Ectodermal cell (in vitro differentiated cells): ENCODE data around the gene NT5DC1.
"Not testable (repeated sequence)": the region's sequence is repeated elsewhere in the genome, so short reads cannot be mapped to it uniquely, and the experiment has no call there.

Experiments used
- H3K27ac ChIP-seq: 2 replicates; pipeline ENCODE4 v1.7.0; 2013; ENCODE audit warnings: mild to moderate bottlenecking, low read depth, low read length; ENCODE audit not compliant: insufficient read depth, poor library complexity, severe bottlenecking
- H3K27me3 ChIP-seq: 2 replicates; pipeline ENCODE4 v1.7.0; 2013; ENCODE audit warnings: mild to moderate bottlenecking, low read length; ENCODE audit not compliant: insufficient read depth, control insufficient read depth, poor library complexity, severe bottlenecking
- H3K36me3 ChIP-seq: one replicate; pipeline ENCODE4 v1.7.0; 2013; ENCODE audit warnings: low read length; ENCODE audit not compliant: control insufficient read depth, insufficient read depth
- H3K4me1 ChIP-seq: one replicate; pipeline ENCODE4 v1.7.0; 2013; ENCODE audit warnings: low read length; ENCODE audit not compliant: control insufficient read depth, insufficient read depth
- H3K4me3 ChIP-seq: 2 replicates; pipeline ENCODE4 v1.7.0; 2013; ENCODE audit warnings: low read depth, low read length, control low read depth; ENCODE audit not compliant: insufficient read depth
- H3K9me3 ChIP-seq: 2 replicates; pipeline ENCODE4 v1.7.0; 2013; ENCODE audit warnings: mild to moderate bottlenecking, low read length, moderate library complexity; ENCODE audit not compliant: control insufficient read depth
- WGBS, 2 experiments: methylation state at CpG; one replicate each; pipeline ENCODE4 v1.1.7; 2013; ENCODE audit warnings: missing lambda C conversion rate in 2 of 2; 5-methylcytosine and 5-hydroxymethylcytosine counted together

NT5DC1 gene

DNA sequence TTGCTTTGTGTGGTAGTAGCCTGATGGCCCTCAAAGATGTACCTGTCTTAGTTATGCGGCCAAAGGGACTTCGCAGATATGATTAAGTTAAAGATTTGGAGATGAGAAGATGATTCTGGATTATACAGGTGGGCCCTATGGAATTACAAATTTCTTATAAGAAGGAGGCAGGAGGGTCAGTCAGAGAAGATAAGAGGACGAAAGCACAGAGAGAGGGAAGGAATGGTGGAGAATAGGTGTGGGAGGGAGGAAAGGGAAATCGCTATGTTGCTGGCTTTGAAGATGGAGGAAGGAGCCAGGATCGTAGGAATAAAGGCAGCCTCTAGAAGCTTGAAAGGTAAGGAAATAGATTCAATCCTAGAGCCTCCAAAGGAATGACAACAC is 180.3 kb downstream of the NT5DC1 start:
- 88 to 94% methylated on average over 5 of the region's 5 CpGs for WGBS, 2 experiments
- peaks cover 8% of the 10 kb centered on the region for H3K4me1 ChIP-seq

DNA sequence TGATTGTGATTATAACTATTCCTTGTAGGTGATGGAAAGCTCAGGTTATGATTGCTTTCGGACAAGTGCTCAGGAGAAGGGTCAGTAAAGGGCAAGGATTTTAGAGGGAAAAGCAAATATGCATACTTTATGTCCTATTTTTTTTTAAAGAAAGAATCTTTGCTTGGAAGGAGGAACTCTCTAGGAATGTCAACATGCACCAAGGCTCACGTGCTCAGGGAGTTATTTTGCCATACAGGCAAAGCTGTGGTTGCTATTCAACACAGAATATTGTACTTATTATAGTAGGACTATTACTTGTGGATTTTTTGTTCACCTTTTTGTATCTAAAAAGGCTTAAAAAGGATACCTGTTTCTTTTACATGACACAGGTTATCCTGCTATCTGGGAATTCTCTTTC is 182.0 kb downstream of the NT5DC1 start:
- no peak overlapping the region for H3K4me3 ChIP-seq
- peaks cover 5% of the 10 kb centered on the region for H3K4me1 ChIP-seq
- H3K36me3 ChIP-seq = no peaks in the 10 kb centered on the region
- no peaks in the 10 kb centered on the region for H3K27me3 ChIP-seq
- no peak overlapping the region for H3K27ac ChIP-seq
- WGBS, 2 experiments = 83 to 88% methylated on average over 2 of the region's 2 CpGs
- H3K9me3 ChIP-seq = no peaks in the 10 kb centered on the region

More for the DNA sequence above, 180.3 kb downstream of the NT5DC1 start:
- no peaks in the 10 kb centered on the region for H3K9me3 ChIP-seq
- H3K4me3 ChIP-seq = no peak overlapping the region
- H3K27me3 ChIP-seq = no peaks in the 10 kb centered on the region
- H3K36me3 ChIP-seq = no peaks in the 10 kb centered on the region
- no peak overlapping the region for H3K27ac ChIP-seq

DNA sequence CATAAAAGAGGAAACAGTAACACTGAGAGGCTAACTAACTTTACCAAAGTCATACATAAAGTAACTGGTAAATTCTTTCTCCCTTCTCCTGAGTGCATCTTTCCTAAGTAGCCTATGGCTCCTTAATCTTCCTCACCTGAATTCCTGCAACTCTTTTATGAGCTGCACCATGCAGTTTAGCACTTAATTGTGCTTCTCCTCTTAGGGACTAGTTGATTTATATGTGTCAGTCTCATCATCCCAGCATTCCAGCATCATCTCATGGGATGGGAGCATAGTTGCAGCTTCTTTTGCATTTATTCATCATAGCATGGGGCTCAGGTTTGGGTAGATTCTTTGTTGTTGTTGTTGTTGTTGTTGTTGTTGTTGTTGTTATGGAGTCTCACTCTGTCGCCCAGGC is 182.5 kb downstream of the NT5DC1 start:
- no peaks in the 10 kb centered on the region for H3K9me3 ChIP-seq
- H3K4me1 ChIP-seq = peaks cover under 1% of the 10 kb centered on the region
- no peak overlapping the region for H3K4me3 ChIP-seq
- H3K27ac ChIP-seq = no peak overlapping the region
- H3K27me3 ChIP-seq = no peaks in the 10 kb centered on the region
- WGBS, 2 experiments = 91 to 100% methylated on average over 1 of the region's 1 CpG
- no peaks in the 10 kb centered on the region for H3K36me3 ChIP-seq

DNA sequence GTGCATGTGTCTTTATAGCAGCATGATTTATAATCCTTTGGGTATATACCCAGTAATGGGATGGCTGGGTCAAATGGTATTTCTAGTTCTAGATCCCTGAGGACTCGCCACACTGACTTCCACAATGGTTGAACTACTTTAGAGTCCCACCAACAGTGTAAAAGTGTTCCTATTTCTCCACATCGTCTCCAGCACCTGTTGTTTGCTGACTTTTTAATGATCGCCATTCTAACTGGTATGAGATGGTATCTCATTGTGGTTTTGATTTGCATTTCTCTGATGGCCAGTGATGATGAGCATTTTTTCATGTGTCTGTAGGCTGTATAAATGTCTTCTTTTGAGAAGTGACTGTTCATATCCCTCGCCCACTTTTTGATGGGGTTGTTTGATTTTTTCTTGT is 184.3 kb downstream of the NT5DC1 start:
- H3K4me3 ChIP-seq, H3K9me3 ChIP-seq, H3K36me3 ChIP-seq, H3K27me3 ChIP-seq, H3K4me1 ChIP-seq, H3K27ac ChIP-seq: not testable (repeated sequence)
- WGBS, 2 experiments = 95 to 96% methylated on average over 4 of the region's 4 CpGs

DNA sequence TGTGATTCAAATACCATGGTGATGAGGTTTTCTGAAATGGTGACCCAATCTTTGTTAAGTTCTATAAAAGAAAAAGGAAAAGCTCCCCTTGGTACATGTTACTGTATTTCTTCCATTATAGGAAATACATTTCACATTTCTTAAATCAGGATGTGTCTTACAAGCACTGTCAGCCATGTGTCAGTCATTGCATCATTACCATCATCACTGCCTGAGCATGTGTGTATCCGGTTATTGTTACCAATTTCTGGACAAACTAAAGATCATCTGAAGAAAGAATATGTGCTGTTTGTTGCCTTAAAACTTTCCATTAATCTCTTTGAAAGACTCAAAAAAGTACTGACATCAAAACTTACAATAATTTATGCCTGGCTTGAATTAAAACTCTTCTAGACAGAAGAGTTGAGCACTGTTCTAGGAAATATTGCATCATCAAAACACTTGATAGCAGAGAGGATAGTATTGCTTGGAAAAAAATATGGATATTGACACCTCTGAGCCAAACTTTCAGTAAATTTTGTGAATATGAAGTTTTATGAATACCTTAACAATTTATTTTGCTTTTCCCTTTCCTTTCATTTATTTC is 186.2 kb downstream of the NT5DC1 start:
- Histone ChIP-seq H3K27ac (no peak overlapping the region), H3K36me3 (no peaks in the 10 kb centered on the region), H3K27me3 (no peaks in the 10 kb centered on the region), H3K4me3 (no peak overlapping the region), H3K4me1 (no peaks in the 10 kb centered on the region), H3K9me3 (no peaks in the 10 kb centered on the region)
- 88 to 92% methylated on average over 1 of the region's 1 CpG for WGBS, 2 experiments

DNA sequence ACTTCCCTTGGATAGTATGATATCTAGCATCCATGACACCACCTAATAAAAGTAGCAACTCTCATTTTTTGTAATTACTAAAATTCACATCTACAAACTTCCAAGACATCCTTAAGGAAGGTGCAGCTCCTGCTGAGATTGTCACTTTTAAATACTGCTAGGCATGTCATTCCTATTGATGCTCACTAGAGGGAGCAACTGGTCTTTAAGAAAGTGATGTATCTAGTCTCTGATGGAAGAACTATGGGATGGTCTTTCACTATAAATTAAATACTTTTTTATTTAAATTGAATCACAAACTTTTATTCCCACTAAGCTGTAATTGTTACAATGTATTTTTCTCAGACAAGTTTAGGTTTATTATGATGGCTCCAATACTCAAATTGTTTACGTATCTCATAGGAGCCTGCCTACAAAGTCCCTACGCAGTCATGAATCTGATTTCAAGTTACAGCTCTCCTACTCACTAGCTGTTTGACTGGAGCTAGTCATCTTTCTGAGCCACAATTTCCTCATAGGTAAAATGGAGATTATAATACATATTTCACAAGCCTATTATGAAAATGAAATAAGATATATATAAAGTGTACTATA is 187.1 kb downstream of the NT5DC1 start:
- no peaks in the 10 kb centered on the region for H3K27me3 ChIP-seq
- H3K27ac ChIP-seq = no peak overlapping the region
- no peaks in the 10 kb centered on the region for H3K4me1 ChIP-seq
- 89 to 93% methylated on average over 2 of the region's 2 CpGs for WGBS, 2 experiments
- H3K36me3 ChIP-seq = no peaks in the 10 kb centered on the region
- H3K9me3 ChIP-seq = no peaks in the 10 kb centered on the region
- H3K4me3 ChIP-seq = no peak overlapping the region

DNA sequence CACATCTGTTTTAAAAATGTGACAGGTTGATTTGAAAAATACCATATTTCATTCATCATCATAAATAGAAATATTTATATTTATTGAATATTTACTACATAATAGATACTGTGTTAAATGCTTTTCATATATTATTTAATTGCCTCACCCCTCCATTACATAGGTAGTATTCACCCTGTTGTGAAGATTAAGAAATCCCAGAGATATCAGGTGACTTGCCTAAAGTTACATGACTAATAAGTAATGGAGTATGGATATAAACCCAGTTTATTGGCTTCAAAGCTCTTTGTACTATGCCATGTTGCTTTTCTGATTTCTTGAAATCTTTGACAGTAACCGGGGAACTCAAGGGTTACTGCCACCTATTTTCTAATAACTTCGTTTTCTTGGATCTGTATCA is 189.2 kb downstream of the NT5DC1 start:
- Histone ChIP-seq H3K9me3 (no peaks in the 10 kb centered on the region), H3K4me3 (no peak overlapping the region), H3K27ac (no peak overlapping the region), H3K36me3 (no peaks in the 10 kb centered on the region), H3K4me1 (no peaks in the 10 kb centered on the region), H3K27me3 (no peaks in the 10 kb centered on the region)
- 96% methylated on average over 2 of the region's 2 CpGs for WGBS, 2 experiments

DNA sequence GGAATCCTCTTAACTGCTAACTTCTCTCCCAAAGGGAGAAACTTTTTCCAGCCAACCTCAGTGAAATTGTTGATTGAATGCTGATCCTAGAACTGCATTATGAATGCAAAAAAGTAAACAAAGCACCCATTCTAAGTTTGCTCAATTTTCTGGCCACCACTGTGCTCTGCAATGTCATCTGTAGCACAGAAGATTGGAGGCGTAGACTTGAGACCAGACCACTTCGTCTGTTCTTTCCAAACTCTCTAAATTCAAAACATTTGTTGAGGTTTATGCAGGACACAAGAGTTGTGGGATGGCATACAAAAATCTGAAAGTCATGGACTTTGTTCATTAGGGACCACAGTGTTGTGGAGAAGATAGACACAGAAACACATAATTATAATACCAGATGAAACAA is 190.1 kb downstream of the NT5DC1 start:
- H3K27ac ChIP-seq = no peak overlapping the region
- no peaks in the 10 kb centered on the region for H3K9me3 ChIP-seq
- H3K4me3 ChIP-seq = no peak overlapping the region
- H3K27me3 ChIP-seq = no peaks in the 10 kb centered on the region
- no peaks in the 10 kb centered on the region for H3K36me3 ChIP-seq
- 96 to 100% methylated on average over 2 of the region's 2 CpGs for WGBS, 2 experiments
- H3K4me1 ChIP-seq = no peaks in the 10 kb centered on the region

DNA sequence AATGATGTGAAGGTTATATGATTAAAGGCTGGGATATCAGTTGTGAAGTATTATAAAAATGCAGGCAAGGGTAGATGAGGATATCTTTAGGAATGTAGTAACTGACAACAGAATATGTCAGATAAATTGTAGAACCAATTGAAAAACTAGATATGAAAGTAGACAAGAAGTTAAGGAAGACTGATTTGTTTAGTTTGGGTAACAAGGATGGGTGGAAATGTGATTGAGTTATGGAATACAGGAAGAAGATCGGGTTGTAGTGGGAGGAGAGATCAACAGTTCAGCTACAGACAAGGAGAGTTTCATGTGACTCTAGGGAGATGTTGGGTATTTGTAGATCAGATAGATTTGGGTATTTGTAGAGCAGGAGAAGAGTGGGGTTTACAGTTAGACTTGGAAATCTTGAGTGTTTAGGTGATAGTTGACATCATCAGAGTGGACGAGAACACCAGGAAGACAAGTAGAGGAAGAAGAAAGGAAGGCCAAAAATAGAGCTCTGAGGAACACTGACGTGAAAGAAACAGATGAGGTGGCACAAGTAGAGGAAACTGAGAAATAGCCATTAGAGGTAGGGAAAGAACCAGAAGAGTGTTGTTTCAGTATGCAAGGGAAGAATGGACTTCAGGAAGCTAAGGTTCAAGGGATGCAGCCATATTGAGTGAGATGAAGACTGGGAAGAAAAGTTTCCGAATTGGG is 191.2 kb downstream of the NT5DC1 start:
- no peaks in the 10 kb centered on the region for H3K9me3 ChIP-seq
- no peaks in the 10 kb centered on the region for H3K36me3 ChIP-seq
- H3K4me3 ChIP-seq = no peak overlapping the region
- H3K4me1 ChIP-seq = no peaks in the 10 kb centered on the region
- WGBS, 2 experiments = 94 to 95% methylated on average over 4 of the region's 4 CpGs
- H3K27ac ChIP-seq = no peak overlapping the region
- H3K27me3 ChIP-seq = no peaks in the 10 kb centered on the region

DNA sequence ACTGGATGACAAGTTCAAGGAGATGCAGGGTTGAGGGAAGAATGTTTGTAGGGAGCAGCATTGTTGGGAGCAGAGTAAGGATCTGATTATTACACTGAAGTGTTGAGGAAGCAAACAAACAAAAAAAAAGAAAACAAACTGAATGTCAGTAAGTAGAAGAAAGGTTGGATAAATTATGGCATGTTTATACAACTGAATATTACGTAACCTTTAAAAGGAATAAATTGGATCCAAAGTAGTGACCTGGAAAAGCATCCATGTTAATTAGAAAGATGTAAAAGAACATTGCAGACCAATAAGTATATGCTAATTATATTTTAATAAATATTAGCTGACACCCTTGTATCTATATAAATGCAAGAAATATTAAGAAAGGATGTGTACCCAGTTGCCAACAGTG is 191.9 kb downstream of the NT5DC1 start:
- Histone ChIP-seq H3K36me3 (no peaks in the 10 kb centered on the region), H3K27ac (no peak overlapping the region), H3K4me1 (no peaks in the 10 kb centered on the region), H3K9me3 (no peaks in the 10 kb centered on the region), H3K27me3 (no peaks in the 10 kb centered on the region), H3K4me3 (no peak overlapping the region)
- 100% methylated on average over 1 of the region's 1 CpG for WGBS, 2 experiments
